Suprapubic skin (tissue), 3 donors: ENCODE measurements around the gene GSTK1.

Source experiments
- CTCF ChIP-seq, 2 donors: fragments of 200-600 bp in 1 of 2; fragments of 450-650 bp in 1 of 2; sonication (generic) in 1 of 2; IDR thresholded peaks; one replicate each; pipeline ENCODE4 v1.5.1; 2016 to 2019; ENCODE audit warnings: antibody characterized with exemption in 2 of 2, mild to moderate bottlenecking in 1 of 2, moderate library complexity in 1 of 2
- POLR2A ChIP-seq, 2 donors: fragments of 450-650 bp; IDR thresholded peaks; one replicate each; pipeline ENCODE4 v1.6.1; 2017; ENCODE audit warnings: antibody characterized with exemption in 2 of 2, mild to moderate bottlenecking in 2 of 2, moderate library complexity in 2 of 2

GRCh38 chr7:143263266-143264195 is at the start of gene GSTK1:
- TF ChIP-seq CTCF (IDR thresholded peaks at IDR 0.05) = no peak
- TF ChIP-seq POLR2A (IDR thresholded peaks at IDR 0.05) = peak; percentile 44 to 49
